WTC11 (cell line): ENCODE results near the gene FGG. TPM values are rescaled to one million over a fixed set of nuclear protein-coding genes. Genes with fewer than 3 reads are reported as not detected.

Source experiments
- ATAC-seq: fragments of 200-7000 bp; cut with Tn5 transposase; 2 replicates; pipeline ENCODE4 v1.10.0; 2021; ENCODE audit warnings: mild to moderate bottlenecking, moderate library complexity
- CTCF ChIA-PET: fragments of 300-600 bp; sonication (Branson Sonifier 250); formaldehyde crosslinking; loops from one replicate; lab custom pipeline; 2021; ENCODE audit warnings: antibody characterized with exemption; lab: Charles Lee
- POLR2A ChIA-PET: fragments of 350-600 bp; sonication (Branson Sonifier 250); formaldehyde crosslinking; loops from one replicate; lab custom pipeline; 2021; ENCODE audit warnings: antibody characterized with exemption; lab: Charles Lee
- DNase-seq: peaks from one replicate; pipeline ENCODE4 v3.0.0; 2021; ENCODE audit warnings: low spot score
- H3K27ac Mint-ChIP-seq: 2 replicates; pipeline ENCODE4 v1.8.0; 2021; ENCODE audit warnings: mixed read lengths
- H3K27me3 Mint-ChIP-seq: 2 replicates; pipeline ENCODE4 v1.8.0; 2021; ENCODE audit warnings: low read depth, mild to moderate bottlenecking, moderate library complexity, mixed read lengths
- H3K36me3 Mint-ChIP-seq: 2 replicates; pipeline ENCODE4 v1.8.0; 2021; ENCODE audit warnings: mixed read lengths
- H3K4me1 Mint-ChIP-seq: 2 replicates; pipeline ENCODE4 v1.8.0; 2022; ENCODE audit warnings: mixed read lengths
- H3K4me3 Mint-ChIP-seq: 2 replicates; pipeline ENCODE4 v1.8.0; 2021; ENCODE audit warnings: mild to moderate bottlenecking, moderate library complexity, mixed read lengths
- H3K9me3 Mint-ChIP-seq: 2 replicates; pipeline ENCODE4 v1.8.0; 2021; ENCODE audit warnings: mixed read lengths
- CBFB ChIP-seq: sonication (generic); formaldehyde crosslinking; IDR thresholded peaks from 2 replicates; pipeline ENCODE4 v1.8.1; 2022; ENCODE audit warnings: mild to moderate bottlenecking, low read depth, missing genetic modification reagents
- CDX4 ChIP-seq: fragments of 250-450 bp; sonication (Bioruptor Pico); IDR thresholded peaks from 2 replicates; pipeline ENCODE4 v1.9.0; 2021; ENCODE audit warnings: moderate library complexity, mild to moderate bottlenecking, inconsistent platforms, borderline replicate concordance
- CTCF ChIP-seq: fragments of 200-600 bp; IDR thresholded peaks from 2 replicates; pipeline ENCODE4 v1.8.0; 2022; ENCODE audit warnings: antibody characterized with exemption
- E2F4 ChIP-seq: sonication (generic); formaldehyde crosslinking; IDR thresholded peaks from 2 replicates; pipeline ENCODE4 v1.8.1; 2022; ENCODE audit warnings: low read depth, mild to moderate bottlenecking, moderate library complexity, missing genetic modification reagents, borderline replicate concordance
- ELF4 ChIP-seq: sonication (generic); formaldehyde crosslinking; IDR thresholded peaks from 2 replicates; pipeline ENCODE4 v1.8.1; 2022; ENCODE audit warnings: low read depth, mild to moderate bottlenecking, moderate library complexity, missing genetic modification reagents
- EMX1 ChIP-seq: fragments of 250-450 bp; sonication (Bioruptor Pico); IDR thresholded peaks from 2 replicates; pipeline ENCODE4 v1.8.0; 2021; ENCODE audit warnings: mild to moderate bottlenecking
- FOXJ3 ChIP-seq: sonication (generic); formaldehyde crosslinking; IDR thresholded peaks from 2 replicates; pipeline ENCODE4 v1.9.0; 2021; ENCODE audit warnings: missing genetic modification reagents, mild to moderate bottlenecking, borderline replicate concordance
- HMGA2 ChIP-seq: fragments of 250-450 bp; sonication (Bioruptor Pico); IDR thresholded peaks from 2 replicates; pipeline ENCODE4 v1.4.0; 2021; ENCODE audit warnings: mild to moderate bottlenecking, moderate library complexity
- HMGXB4 ChIP-seq: sonication (generic); formaldehyde crosslinking; IDR thresholded peaks from 2 replicates; pipeline ENCODE4 v1.8.1; 2023; ENCODE audit warnings: mild to moderate bottlenecking, moderate library complexity, missing genetic modification reagents
- IRF2 ChIP-seq: sonication (generic); formaldehyde crosslinking; IDR thresholded peaks from 2 replicates; pipeline ENCODE4 v1.8.0; 2022; ENCODE audit warnings: low read depth, missing genetic modification reagents, borderline replicate concordance
- KAT7 ChIP-seq: sonication (generic); formaldehyde crosslinking; IDR thresholded peaks from 2 replicates; pipeline ENCODE4 v1.8.1; 2023; ENCODE audit warnings: missing genetic modification reagents, mild to moderate bottlenecking, borderline replicate concordance
- MXD4 ChIP-seq: fragments of 250-450 bp; sonication (Bioruptor Pico); IDR thresholded peaks from 2 replicates; pipeline ENCODE4 v1.8.0; 2021; ENCODE audit warnings: mild to moderate bottlenecking, moderate library complexity, borderline replicate concordance
- NFYB ChIP-seq: sonication (generic); formaldehyde crosslinking; conservative IDR thresholded peaks from 2 replicates; pipeline ENCODE4 v1.8.0; 2022; ENCODE audit warnings: low read depth, missing genetic modification reagents
- NR3C1 ChIP-seq: sonication (generic); formaldehyde crosslinking; conservative IDR thresholded peaks from 2 replicates; pipeline ENCODE4 v1.8.1; 2023; ENCODE audit warnings: low read depth, mild to moderate bottlenecking, missing genetic modification reagents
- OVOL2 ChIP-seq: fragments of 250-450 bp; sonication (Bioruptor Pico); IDR thresholded peaks from 2 replicates; pipeline ENCODE4 v1.9.0; 2021; ENCODE audit warnings: mild to moderate bottlenecking, borderline replicate concordance
- PRRX2 ChIP-seq: fragments of 250-450 bp; sonication (Bioruptor Pico); IDR thresholded peaks from 2 replicates; pipeline ENCODE4 v1.8.0; 2021; ENCODE audit warnings: mild to moderate bottlenecking
- RELA ChIP-seq: sonication (generic); formaldehyde crosslinking; IDR thresholded peaks from 2 replicates; pipeline ENCODE4 v1.8.1; 2022; ENCODE audit warnings: missing genetic modification reagents, mild to moderate bottlenecking, borderline replicate concordance
- TCF7 ChIP-seq: sonication (generic); formaldehyde crosslinking; IDR thresholded peaks from 2 replicates; pipeline ENCODE4 v1.8.0; 2022; ENCODE audit warnings: mild to moderate bottlenecking, low read depth, missing genetic modification reagents, moderate library complexity
- ZNF396 ChIP-seq: fragments of 250-450 bp; sonication (Bioruptor Pico); IDR thresholded peaks from 2 replicates; pipeline ENCODE4 v1.8.0; 2021; ENCODE audit warnings: mild to moderate bottlenecking, moderate library complexity, borderline replicate concordance
- ZNF416 ChIP-seq: fragments of 250-450 bp; sonication (Bioruptor Pico); IDR thresholded peaks from 2 replicates; pipeline ENCODE4 v1.9.0; 2021; ENCODE audit warnings: mild to moderate bottlenecking, inconsistent platforms
- total RNA-seq: library from RNA; stranded (reverse); gene quantifications from 3 replicates; pipeline ENCODE4 v1.2.3, GENCODE V29; 2021
- TF ChIP-seq, protein P1 (sequence below): fragments of 250-450 bp; sonication (Bioruptor Pico); IDR thresholded peaks from 2 replicates; pipeline ENCODE4 v1.9.0; 2021; ENCODE audit warnings: mild to moderate bottlenecking
- TF ChIP-seq, protein P2 (sequence below): sonication (generic); formaldehyde crosslinking; IDR thresholded peaks from 2 replicates; pipeline ENCODE4 v1.8.0; 2022; ENCODE audit warnings: mild to moderate bottlenecking, missing genetic modification reagents
- TF ChIP-seq, protein P3 (sequence below): sonication (generic); formaldehyde crosslinking; IDR thresholded peaks from 2 replicates; pipeline ENCODE4 v1.8.0; 2022; ENCODE audit warnings: mild to moderate bottlenecking, missing genetic modification reagents

FGG gene
- total RNA-seq, 1 experiment from 2014 or later = 2.4 TPM

GRCh38 chr4:154569028-154569427, 43.4 kb downstream of the FGG start (continued):
- no peak for TF ChIP-seq RELA (CRISPR knock-in tag)
- TF ChIP-seq, protein P1, sequence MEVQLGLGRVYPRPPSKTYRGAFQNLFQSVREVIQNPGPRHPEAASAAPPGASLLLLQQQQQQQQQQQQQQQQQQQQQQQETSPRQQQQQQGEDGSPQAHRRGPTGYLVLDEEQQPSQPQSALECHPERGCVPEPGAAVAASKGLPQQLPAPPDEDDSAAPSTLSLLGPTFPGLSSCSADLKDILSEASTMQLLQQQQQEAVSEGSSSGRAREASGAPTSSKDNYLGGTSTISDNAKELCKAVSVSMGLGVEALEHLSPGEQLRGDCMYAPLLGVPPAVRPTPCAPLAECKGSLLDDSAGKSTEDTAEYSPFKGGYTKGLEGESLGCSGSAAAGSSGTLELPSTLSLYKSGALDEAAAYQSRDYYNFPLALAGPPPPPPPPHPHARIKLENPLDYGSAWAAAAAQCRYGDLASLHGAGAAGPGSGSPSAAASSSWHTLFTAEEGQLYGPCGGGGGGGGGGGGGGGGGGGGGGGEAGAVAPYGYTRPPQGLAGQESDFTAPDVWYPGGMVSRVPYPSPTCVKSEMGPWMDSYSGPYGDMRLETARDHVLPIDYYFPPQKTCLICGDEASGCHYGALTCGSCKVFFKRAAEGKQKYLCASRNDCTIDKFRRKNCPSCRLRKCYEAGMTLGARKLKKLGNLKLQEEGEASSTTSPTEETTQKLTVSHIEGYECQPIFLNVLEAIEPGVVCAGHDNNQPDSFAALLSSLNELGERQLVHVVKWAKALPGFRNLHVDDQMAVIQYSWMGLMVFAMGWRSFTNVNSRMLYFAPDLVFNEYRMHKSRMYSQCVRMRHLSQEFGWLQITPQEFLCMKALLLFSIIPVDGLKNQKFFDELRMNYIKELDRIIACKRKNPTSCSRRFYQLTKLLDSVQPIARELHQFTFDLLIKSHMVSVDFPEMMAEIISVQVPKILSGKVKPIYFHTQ (CRISPR knock-in tag) = no peak
- TF ChIP-seq, protein P2, sequence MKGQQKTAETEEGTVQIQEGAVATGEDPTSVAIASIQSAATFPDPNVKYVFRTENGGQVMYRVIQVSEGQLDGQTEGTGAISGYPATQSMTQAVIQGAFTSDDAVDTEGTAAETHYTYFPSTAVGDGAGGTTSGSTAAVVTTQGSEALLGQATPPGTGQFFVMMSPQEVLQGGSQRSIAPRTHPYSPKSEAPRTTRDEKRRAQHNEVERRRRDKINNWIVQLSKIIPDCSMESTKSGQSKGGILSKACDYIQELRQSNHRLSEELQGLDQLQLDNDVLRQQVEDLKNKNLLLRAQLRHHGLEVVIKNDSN (CRISPR knock-in tag) = no peak
- TF ChIP-seq CTCF = no peak
- TF ChIP-seq CBFB (CRISPR knock-in tag) = no peak
- no peak for TF ChIP-seq HMGA2 (CRISPR knock-in tag)
- TF ChIP-seq PRRX2 = no peak
- TF ChIP-seq HMGXB4 (CRISPR knock-in tag) = no peak

DNA sequence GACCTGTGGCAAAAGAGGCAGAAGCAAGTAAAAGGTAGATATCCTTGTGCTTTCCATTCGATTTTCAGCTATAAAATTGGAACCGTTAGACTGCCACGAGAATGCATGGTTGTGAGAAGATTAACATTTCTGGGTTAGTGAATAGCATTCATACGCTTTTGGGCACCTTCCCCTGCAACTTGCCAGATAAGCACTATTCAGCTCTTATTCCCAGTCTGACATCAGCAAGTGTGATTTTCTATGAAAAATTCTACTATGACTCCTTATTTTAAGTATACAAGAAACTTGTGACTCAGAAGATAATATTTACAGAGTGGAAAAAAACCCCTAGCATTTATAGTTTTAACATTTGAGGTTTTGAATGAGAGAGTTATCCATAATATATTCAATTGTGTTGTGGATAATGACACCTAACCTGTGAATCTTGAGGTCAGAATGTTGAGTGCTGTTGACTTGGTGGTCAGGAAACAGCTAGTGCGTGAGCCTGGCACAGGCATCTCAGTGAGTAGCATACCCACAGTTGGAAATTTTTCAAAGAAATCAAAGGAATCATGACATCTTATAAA, 45.7 kb downstream of the FGG start:
- CTCF ChIA-PET = interaction anchor here (1.7 kb wide), 1 partner anchor 52 kb away, joined by 6 read pairs; no protein-coding TSS in a partner anchor
- H3K9me3 Mint-ChIP-seq = no peaks in the 10 kb centered on the region

DNA sequence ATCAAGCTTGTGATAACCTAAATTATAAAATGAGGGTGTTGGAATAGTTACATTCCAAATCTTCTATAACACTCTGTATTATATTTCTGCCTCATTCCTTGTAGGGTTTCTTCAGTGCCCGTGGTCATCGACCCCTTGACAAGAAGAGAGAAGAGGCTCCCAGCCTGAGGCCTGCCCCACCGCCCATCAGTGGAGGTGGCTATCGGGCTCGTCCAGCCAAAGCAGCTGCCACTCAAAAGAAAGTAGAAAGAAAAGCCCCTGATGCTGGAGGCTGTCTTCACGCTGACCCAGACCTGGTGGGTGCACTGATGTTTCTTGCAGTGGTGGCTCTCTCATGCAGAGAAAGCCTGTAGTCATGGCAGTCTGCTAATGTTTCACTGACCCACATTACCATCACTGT, 46.8 kb downstream of the FGG start:
- ATAC-seq (no peak), DNase-seq (no peak)
- H3K4me1 Mint-ChIP-seq = peaks cover 10% of the 10 kb centered on the region
- no peak overlapping the region for H3K27ac Mint-ChIP-seq
- H3K9me3 Mint-ChIP-seq = no peaks in the 10 kb centered on the region
- ChIA-PET POLR2A (no interaction called here), CTCF (interaction anchor here (1.1 to 1.7 kb wide), 2 partner anchors 53 kb away, joined by 6 to 9 read pairs; no protein-coding TSS in a partner anchor)
- H3K27me3 Mint-ChIP-seq = no peaks in the 10 kb centered on the region
- H3K36me3 Mint-ChIP-seq = no peaks in the 10 kb centered on the region
- H3K4me3 Mint-ChIP-seq = no peak overlapping the region
- TF ChIP-seq NFYB (CRISPR knock-in tag) (no peak), MXD4 (CRISPR knock-in tag) (no peak), OVOL2 (no peak), ZNF416 (CRISPR knock-in tag) (no peak), KAT7 (CRISPR knock-in tag) (no peak), TCF7 (CRISPR knock-in tag) (no peak), CDX4 (no peak), EMX1 (CRISPR knock-in tag) (no peak), NR3C1 (CRISPR knock-in tag) (no peak), E2F4 (CRISPR knock-in tag) (no peak), FOXJ3 (CRISPR knock-in tag) (no peak), IRF2 (CRISPR knock-in tag) (no peak)
- TF ChIP-seq, protein P3, sequence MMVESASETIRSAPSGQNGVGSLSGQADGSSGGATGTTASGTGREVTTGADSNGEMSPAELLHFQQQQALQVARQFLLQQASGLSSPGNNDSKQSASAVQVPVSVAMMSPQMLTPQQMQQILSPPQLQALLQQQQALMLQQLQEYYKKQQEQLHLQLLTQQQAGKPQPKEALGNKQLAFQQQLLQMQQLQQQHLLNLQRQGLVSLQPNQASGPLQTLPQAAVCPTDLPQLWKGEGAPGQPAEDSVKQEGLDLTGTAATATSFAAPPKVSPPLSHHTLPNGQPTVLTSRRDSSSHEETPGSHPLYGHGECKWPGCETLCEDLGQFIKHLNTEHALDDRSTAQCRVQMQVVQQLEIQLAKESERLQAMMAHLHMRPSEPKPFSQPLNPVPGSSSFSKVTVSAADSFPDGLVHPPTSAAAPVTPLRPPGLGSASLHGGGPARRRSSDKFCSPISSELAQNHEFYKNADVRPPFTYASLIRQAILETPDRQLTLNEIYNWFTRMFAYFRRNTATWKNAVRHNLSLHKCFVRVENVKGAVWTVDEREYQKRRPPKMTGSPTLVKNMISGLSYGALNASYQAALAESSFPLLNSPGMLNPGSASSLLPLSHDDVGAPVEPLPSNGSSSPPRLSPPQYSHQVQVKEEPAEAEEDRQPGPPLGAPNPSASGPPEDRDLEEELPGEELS (CRISPR knock-in tag) = no peak

More for the DNA sequence above, 45.7 kb downstream of the FGG start:
- H3K27me3 Mint-ChIP-seq = no peaks in the 10 kb centered on the region
- TF ChIP-seq ELF4 (CRISPR knock-in tag) (no peak), ZNF396 (CRISPR knock-in tag) (no peak)
- POLR2A ChIA-PET = no interaction called here
- ATAC-seq = no peak
- H3K36me3 Mint-ChIP-seq = no peaks in the 10 kb centered on the region
- H3K27ac Mint-ChIP-seq = no peak overlapping the region
- DNase-seq = no peak
- no peak overlapping the region for H3K4me3 Mint-ChIP-seq
- H3K4me1 Mint-ChIP-seq = peaks cover 10% of the 10 kb centered on the region
